Choroid plexus epithelial cell (primary cell): Measurements from ENCODE around the gene NADK.

Experiments used
- DNase-seq: peaks from one replicate; pipeline ENCODE4 v3.0.0-alpha.2; 2010; ENCODE audit warnings: low read depth
- H3K4me3 ChIP-seq: 2 replicates; pipeline ENCODE4 v1.5.1; 2011; ENCODE audit warnings: low read depth, mild to moderate bottlenecking, control low read depth, low read length, moderate library complexity
- TF ChIP-seq, protein P1 (sequence below): conservative IDR thresholded peaks from 2 replicates; pipeline ENCODE4 v1.5.1; 2011; ENCODE audit warnings: low read depth, mild to moderate bottlenecking, control low read depth, inconsistent platforms, low read length, moderate library complexity

The NADK gene

DNA sequence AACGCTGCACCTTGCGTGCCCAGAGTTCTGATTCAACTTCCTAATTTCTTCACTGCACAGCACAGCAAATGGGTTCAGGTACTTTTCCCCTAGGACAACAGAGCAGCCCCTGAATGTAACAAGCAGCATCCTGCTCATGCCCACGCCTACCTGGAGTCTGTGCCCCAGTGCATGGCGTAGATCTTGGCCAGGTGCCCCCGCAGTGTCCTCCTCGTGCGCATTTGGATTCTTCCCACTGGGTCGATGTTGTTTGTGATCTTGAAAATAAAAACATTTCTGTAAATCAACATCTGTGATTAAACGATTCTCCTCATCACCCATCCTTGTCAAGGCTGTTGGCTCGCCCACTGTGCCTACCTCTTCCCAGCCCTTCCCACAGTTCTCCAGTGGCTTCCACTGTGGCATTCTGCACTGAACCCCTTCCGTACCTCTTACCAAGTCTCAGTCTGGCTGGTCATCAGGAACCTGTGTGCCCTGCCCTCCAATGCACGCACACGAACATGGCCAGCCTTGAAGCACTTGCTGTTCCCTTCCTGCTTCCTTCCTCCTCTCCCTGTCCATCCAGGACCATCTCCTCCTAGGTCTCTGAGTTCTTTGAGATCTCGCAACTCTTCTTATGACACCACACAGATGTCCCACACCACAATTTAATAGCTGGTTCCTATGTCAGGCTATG lies 37.5 kb upstream of the NADK start:
- DNase-seq, result no peak
- H3K4me3 ChIP-seq, result no peak overlapping the region
- TF ChIP-seq, protein P1, sequence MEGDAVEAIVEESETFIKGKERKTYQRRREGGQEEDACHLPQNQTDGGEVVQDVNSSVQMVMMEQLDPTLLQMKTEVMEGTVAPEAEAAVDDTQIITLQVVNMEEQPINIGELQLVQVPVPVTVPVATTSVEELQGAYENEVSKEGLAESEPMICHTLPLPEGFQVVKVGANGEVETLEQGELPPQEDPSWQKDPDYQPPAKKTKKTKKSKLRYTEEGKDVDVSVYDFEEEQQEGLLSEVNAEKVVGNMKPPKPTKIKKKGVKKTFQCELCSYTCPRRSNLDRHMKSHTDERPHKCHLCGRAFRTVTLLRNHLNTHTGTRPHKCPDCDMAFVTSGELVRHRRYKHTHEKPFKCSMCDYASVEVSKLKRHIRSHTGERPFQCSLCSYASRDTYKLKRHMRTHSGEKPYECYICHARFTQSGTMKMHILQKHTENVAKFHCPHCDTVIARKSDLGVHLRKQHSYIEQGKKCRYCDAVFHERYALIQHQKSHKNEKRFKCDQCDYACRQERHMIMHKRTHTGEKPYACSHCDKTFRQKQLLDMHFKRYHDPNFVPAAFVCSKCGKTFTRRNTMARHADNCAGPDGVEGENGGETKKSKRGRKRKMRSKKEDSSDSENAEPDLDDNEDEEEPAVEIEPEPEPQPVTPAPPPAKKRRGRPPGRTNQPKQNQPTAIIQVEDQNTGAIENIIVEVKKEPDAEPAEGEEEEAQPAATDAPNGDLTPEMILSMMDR, result no peak

DNA sequence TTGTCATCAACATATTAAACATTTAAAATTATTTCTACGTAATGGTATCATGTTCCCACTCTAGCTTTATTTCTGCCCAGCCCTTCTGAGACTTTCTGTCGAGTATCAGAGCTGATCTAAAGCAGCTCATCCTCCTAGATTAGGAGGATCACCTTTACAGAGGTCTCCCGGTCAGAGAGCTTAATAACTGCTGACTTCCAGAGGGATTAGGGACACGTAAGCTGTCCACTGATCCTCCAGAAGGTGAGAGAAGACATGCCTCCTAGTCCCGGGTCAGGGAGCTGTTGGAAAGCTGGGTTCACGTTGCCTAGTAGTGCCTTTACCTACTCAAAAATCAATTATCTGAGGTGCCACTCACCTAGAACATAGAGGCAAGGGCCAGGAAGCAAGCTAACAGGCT lies 31.2 kb upstream of the NADK start:
- no peak for DNase-seq
- H3K4me3 ChIP-seq, result no peak overlapping the region
- TF ChIP-seq, protein P1, result no peak

DNA sequence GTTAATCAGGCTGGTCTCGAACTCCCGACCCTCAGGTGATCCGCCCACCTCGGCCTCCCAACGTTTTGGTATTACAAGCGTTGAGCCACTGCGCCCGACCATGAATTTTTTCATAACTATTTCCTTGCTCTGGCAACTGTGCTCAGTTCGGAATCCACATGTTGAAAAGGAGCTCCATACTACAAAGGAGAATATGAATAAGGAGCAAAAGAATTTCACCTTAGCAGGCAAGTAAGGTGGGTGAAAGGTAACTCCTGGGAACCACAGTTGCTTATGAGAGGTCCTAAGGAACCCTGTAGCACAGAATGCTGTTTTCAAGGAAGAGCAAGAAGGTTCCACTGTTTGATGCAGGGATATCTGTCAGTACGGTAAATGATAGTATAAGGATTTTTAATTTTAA lies 29.9 kb upstream of the NADK start:
- H3K4me3 ChIP-seq, result no peak overlapping the region
- TF ChIP-seq, protein P1, result no peak
- DNase-seq, result no peak

DNA sequence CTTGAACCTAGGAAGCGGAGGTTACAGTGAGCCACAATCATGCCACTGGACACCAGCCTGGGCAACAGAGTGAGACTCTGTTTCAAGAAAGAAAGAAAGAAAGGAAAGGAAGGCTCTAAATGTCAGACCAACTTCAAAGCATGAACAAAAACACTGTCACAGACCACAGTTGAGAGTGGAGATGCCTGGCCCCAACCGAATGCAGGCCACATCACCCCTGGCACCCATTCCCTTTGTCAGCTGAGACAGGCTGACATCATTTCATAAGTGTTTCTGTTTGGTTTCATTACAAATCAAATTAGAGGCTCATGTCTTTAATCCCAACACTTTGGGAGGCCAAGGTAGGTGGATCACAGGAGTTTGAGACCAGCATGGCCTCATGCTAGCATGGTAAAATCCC lies 28.6 kb upstream of the NADK start:
- no peak overlapping the region for H3K4me3 ChIP-seq
- TF ChIP-seq, protein P1, result no peak

DNA sequence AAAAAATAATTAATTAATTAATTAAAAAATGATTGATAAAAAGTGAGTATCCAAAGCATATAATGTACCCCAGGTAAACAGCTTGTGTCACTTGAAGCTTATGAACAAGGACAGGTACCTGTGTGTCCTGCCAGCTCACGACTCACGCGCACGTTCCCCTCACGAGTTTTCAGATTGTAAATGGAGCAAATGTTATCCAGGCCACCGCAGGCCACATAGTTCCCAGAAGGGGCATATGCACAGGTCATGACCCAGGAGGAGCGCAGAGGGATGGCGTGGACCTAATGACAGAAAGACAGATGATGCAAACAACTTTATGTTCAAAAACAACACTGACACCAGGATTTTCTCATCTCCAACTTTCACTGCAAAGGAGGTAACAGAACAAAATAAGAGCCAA lies 26.0 kb upstream of the NADK start:
- no peak for DNase-seq
- TF ChIP-seq, protein P1, result no peak
- H3K4me3 ChIP-seq, result no peak overlapping the region

More for the DNA sequence above, 28.6 kb upstream of the NADK start:
- no peak for DNase-seq

DNA sequence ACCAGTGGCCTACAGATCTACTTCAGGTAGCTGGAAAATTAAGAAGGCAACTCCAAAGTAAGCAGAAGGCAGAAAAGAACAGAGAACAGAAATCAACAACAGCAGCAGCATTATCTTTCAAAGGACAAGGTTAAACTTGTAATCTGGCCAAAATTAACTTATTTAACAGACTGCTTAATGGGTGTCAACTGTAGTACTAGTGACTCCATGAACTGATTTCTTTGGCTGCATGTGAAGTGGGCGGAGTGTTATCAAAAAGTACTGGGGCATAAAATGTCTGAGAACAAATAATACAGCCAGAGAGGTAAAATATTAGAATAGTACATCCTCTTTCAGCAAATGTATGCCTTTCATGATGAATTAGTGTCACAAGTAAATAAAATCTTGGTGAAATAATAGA lies 24.6 kb upstream of the NADK start:
- TF ChIP-seq, protein P1, result no peak
- DNase-seq, result no peak
- no peak overlapping the region for H3K4me3 ChIP-seq

DNA sequence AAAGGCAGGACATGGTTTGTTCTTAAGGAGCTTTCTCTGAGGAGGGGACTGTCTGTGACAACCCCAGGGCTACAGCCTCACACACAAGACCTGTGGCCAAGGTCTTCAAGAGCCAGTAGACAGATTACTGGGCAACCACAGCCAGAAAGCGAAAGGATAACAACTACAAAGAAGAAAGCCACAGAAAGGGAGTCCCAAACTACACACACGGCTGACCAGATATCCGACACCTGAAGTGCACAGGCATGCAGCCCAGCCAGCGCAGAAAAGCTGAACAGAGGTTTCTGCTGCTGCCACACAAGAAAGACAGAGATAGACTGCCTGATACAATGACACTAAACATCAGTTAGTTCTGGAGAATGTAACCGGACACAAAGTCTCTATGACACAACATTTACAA lies 21.4 kb upstream of the NADK start:
- DNase-seq, result no peak
- TF ChIP-seq, protein P1, result no peak
- no peak overlapping the region for H3K4me3 ChIP-seq
